HG02642 (cell line): Measurements from ENCODE around the gene FER.
"Not testable (repeated sequence)": the region's sequence is repeated elsewhere in the genome, so short reads cannot be mapped to it uniquely, and the experiment has no call there.

Experiments used
- ATAC-seq: cut with Tn5 transposase; IDR thresholded peaks from one replicate; pipeline ENCODE4 v1.9.1; 2021; ENCODE audit warnings: mild to moderate bottlenecking; ENCODE audit not compliant: unreplicated experiment, poor library complexity

Gene FER

DNA sequence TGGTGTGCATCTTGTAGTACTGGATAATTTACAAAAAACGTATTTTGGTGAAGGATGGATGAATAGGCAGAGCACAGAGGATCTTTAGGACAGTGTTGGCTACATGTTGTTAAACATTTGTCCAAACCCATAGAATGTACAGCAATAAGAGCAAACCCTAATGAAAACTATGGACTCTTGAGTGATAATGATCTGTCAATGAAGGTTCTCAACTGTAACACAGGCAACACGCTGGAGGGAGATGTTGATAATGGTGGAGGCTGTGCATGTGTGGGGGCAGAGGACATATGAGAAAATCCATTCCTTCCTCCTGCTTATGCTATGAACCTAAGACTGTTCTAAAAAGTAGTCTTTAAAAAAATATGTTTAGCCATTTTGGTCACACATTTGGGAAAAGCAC, 194.0 kb downstream of the FER start:
- ATAC-seq = no peak

GRCh38 chr5:108942701-108943100, 195.0 kb downstream of the FER start:
- no peak for ATAC-seq

- no peak for ATAC-seq
Observed at GRCh38 chr5:108945094-108945493, 197.4 kb downstream of the FER start.

GRCh38 chr5:108946008-108946407, 198.3 kb downstream of the FER start:
- ATAC-seq = no peak

DNA sequence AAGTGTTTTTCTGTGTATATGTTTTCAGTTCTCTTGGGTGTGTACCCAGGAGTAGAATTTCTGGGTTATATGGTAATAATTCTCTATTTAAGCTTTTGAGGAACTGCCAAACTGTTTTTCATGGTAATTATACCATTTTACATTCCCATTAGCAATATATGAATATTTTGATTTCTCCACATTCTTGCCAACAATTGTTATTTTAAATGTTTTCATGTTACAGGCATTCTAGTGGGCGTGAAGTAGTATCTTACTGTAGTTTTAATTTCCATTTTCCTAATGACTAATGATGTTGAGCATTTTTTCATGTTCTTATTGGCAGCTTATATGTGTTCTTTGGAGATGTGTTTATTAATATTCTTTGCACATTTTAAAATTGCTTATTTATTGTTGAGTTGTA, 199.5 kb downstream of the FER start:
- no peak for ATAC-seq

GRCh38 chr5:108950276-108950675, 202.6 kb downstream of the FER start:
- no peak for ATAC-seq

GRCh38 chr5:108953940-108954339, 206.2 kb downstream of the FER start:
- no peak for ATAC-seq

DNA sequence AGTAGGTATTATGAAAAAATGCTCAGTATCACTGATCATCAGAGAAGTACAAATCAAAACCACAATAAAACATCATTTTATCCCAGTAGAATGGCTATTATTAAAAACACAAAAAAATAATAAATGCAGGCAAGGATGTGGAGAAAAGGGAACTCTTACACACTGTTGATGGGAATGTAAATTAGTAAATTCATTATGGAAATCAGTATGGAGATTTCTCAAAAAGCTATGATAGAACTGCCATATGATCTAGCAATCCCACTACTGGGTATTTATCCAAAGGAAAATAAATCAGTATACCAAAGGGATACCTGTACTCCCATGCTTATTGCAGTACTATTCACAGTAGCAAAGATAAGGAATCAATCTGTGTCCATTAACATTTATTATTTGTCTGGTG, 209.6 kb downstream of the FER start:
- ATAC-seq = no peak

GRCh38 chr5:108966910-108967309, 219.2 kb downstream of the FER start:
- ATAC-seq = no peak

DNA sequence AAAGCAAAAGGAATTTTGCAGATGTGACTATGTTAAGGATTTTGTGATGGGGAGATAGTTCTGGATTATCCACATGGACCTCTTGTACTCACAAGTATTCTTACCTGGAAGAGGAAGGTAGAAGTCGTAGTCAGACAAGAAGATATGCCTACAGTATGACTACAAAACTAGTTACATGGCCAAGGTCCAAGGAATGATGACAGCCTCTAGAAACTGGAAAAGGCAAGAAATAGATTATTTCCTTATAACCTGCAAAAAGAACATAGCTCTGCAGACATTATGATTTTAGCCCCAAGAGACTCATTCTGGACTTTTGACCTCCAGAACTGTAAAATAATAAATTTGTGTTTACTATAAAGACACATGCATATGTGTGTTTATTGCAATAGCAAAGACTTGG, 226.9 kb downstream of the FER start:
- ATAC-seq = no peak

GRCh38 chr5:108975697-108976096, 228.0 kb downstream of the FER start:
- no peak for ATAC-seq

DNA sequence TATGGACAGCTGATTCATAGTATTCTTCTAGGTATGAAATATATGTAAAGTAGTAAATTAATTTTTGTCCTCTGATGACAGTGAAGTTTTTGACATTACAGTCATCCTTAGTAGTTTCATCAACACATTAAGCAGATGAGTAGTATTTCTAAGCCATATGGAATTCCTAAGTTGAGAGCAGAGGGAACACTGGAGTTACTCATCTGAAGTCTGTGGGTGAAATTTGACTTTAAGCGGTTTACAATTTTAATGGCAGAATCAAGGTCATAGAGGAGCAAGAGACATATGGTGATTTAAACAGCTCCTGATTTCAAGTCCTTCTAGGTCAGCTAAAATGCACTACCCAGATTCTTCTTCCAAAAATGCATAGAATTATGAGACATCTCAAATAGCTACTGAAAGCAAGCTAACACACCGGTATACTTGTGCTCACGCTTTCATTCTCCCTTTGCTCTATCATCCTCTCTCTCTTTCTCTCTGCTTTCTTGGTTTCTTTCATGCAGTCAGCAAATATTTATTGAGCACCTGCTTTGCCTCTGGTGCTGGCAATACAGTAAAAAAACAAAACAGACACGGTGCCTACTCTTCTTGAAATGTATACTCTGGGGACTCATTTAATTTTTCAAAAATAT, 235.9 kb downstream of the FER start:
- no peak for ATAC-seq

DNA sequence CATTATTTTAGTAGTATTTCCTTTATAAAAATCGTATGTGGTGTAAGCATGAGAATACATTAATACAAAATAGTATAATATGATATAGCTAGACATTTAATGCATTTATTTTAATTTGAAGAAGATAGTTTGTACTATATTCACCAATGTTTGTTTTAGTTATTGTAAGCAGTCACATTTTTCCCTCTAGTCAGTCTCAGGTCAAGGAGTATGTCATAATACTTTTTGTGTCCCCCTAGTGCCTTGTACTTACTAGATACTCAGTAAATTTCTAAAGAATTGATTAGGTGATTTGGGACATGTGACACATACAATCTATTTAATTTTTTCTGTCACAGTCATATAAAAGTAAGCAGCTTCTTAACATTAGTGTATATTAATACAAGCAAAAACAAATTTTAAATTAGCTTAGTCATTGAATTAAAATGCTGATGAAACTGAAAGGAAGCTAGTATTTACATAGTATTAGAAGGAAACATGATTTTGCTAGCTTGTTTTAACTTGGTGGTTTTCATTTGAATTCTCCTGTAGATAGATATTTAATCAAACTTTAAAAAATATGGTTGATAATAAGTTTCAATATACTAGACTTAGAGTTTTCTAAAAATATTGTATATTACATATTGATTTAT, 242.2 kb downstream of the FER start:
- no peak for ATAC-seq

DNA sequence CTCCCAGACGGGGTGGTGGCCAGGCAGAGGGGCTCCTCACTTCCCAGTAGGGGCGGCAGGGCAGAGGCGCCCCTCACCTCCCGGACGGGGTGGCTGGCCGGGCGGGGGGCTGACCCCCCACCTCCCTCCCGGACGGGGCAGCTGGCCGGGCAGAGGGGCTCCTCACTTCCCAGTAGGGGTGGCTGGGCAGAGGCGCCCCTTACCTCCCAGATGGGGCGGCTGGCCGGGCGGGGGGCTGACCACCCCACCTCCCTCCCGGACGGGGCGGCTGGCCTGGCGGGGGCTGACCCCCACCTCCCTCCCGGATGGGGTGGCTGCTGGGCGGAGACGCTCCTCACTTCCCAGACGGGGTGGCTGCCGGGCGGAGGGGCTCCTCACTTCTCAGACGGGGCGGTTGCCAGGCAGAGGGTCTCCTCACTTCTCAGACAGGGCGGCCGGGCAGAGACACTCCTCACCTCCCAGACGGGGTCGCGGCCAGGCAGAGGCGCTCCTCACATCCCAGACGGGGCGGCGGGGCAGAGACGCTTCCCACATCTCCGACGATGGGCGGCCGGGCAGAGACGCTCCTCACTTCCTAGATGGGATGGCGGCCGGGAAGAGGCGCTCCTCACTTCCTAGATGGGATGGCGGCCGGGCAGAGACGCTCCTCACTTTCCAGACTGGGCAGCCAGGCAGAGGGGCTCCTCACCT, 244.8 kb downstream of the FER start:
- not testable (repeated sequence) for ATAC-seq

DNA sequence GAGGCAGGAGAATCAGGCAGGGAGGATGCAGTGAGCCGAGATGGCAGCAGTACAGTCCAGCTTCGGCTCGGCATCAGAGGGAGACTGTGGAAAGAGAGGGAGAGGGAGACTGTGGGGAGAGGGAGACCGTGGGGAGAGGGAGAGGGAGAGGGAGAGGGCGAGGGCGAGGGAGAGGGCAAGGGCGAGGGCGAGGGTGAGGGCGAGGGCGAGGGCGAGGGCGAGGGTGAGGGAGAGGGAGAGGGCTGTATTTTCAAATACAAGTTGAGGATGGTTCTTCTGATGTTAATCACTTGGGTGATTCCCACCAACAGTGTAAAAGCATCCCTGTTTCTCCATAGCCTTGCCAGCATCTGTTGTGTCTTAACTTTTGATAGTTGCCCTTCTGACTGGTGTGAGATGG, 245.7 kb downstream of the FER start:
- not testable (repeated sequence) for ATAC-seq

GRCh38 chr5:108997720-108998119, 250.0 kb downstream of the FER start:
- no peak for ATAC-seq

DNA sequence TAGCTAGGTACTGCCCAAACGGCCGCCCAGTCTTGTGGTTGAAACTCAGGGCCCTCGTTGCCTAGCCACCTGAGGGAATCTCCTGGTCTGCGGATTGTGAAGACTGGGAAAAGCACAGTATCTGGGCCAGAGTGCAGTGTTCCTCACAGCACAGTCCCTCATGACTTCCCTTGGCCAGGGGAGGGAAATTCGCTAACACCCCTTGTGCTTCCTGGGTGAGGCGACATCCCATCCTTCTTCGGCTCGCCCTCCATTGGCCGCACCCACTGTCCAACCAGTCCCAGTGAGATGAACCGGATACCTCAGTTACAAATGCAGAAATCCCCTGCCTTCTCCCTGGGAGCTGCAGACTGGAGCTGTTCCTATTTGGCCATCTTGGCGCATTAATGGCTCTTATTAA, 250.5 kb downstream of the FER start:
- no peak for ATAC-seq

GRCh38 chr5:109003928-109004327, 256.2 kb downstream of the FER start:
- ATAC-seq = no peak

GRCh38 chr5:109005297-109006009, 257.8 kb downstream of the FER start:
- ATAC-seq = no peak

DNA sequence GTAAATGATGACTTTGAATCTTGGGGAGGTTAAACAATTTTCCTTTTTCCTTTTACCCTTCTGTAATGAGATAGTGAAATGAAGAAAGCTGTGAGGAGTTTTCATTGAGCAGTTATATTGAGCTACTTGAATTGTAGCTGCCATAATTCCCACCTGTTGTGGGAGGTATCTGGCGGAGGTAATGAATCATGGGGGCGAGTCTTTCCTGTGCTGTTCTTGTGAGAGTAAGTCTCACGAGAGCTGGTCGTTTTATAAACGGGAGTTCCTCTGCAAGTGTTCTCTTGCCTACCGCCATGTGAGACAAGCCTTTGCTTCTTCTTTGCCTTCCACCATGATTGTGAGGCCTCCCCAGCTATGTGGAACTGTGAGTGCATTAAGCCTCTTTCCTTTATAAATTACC, 258.4 kb downstream of the FER start:
- ATAC-seq = no peak

- no peak for ATAC-seq
Observed at GRCh38 chr5:109016300-109016699, 268.6 kb downstream of the FER start.
